Suppressor macrophage treated with lipopolysaccharide for 4 hours (primary cell): ENCODE data around the gene PACS1.
"Not testable (repeated sequence)": the region's sequence is repeated elsewhere in the genome, so short reads cannot be mapped to it uniquely, and the experiment has no call there.

Source experiments
- DNase-seq: peaks from one replicate; pipeline ENCODE4 v3.0.0-alpha.2; 2020

Gene PACS1

GRCh38 chr11:66231561-66231960, 161.5 kb downstream of the PACS1 start:
- DNase-seq: no peak

GRCh38 chr11:66232769-66233168, 162.7 kb downstream of the PACS1 start:
- no peak for DNase-seq

- no peak for DNase-seq
These were observed 163.2 kb downstream of the PACS1 start for GRCh38 chr11:66233301-66233700.

GRCh38 chr11:66235141-66235540, 165.1 kb downstream of the PACS1 start:
- no peak for DNase-seq

GRCh38 chr11:66237867-66238266, 167.8 kb downstream of the PACS1 start:
- no peak for DNase-seq

GRCh38 chr11:66238786-66239413, 168.8 kb downstream of the PACS1 start:
- no peak for DNase-seq

GRCh38 chr11:66239511-66239910, 169.4 kb downstream of the PACS1 start:
- DNase-seq: no peak

GRCh38 chr11:66239998-66240780, 170.1 kb downstream of the PACS1 start:
- no peak for DNase-seq

GRCh38 chr11:66240781-66241136, 170.7 kb downstream of the PACS1 start:
- no peak for DNase-seq

- DNase-seq: no peak
These were observed 172.2 kb downstream of the PACS1 start for GRCh38 chr11:66242095-66242765.

- no peak for DNase-seq
These were observed 173.9 kb downstream of the PACS1 start for GRCh38 chr11:66243782-66244535.

- no peak for DNase-seq
These were observed 177.2 kb downstream of the PACS1 start for GRCh38 chr11:66247295-66247694.

- no peak for DNase-seq
These were observed 177.7 kb downstream of the PACS1 start for GRCh38 chr11:66247801-66248200.

GRCh38 chr11:66248903-66249302, 178.8 kb downstream of the PACS1 start:
- DNase-seq: no peak

GRCh38 chr11:66251809-66252208, 181.7 kb downstream of the PACS1 start:
- DNase-seq: no peak

GRCh38 chr11:66253081-66253480, 183.0 kb downstream of the PACS1 start:
- not testable (repeated sequence) for DNase-seq

GRCh38 chr11:66258473-66258893, 188.4 kb downstream of the PACS1 start:
- DNase-seq: no peak

- no peak for DNase-seq
These were observed 189.2 kb downstream of the PACS1 start for GRCh38 chr11:66259225-66259624.

GRCh38 chr11:66259956-66260355, 189.9 kb downstream of the PACS1 start:
- no peak for DNase-seq

GRCh38 chr11:66261578-66261977, 191.5 kb downstream of the PACS1 start:
- DNase-seq: no peak

- no peak for DNase-seq
These were observed 192.1 kb downstream of the PACS1 start for GRCh38 chr11:66262191-66262590.

- no peak for DNase-seq
These were observed 192.6 kb downstream of the PACS1 start for GRCh38 chr11:66262696-66263095.

- no peak for DNase-seq
These were observed 193.2 kb downstream of the PACS1 start for GRCh38 chr11:66263231-66263630.
